ENCODE measurements around the gene CTBP2.

CTBP2 gene

GRCh38 chr10:125123476-125124114 is 36.8 kb downstream of the CTBP2 start:
- no peak overlapping the region for H3K27ac ChIP-seq (ENCODE audit: low read depth, low read length, severe bottlenecking)
- H3K4me3 ChIP-seq (ENCODE audit: extremely low read depth, insufficient read depth, low read length, poor library complexity, severe bottlenecking) = no peak overlapping the region
- H3K4me1 ChIP-seq (ENCODE audit: control insufficient read depth, insufficient read depth, low read length, poor library complexity, severe bottlenecking) = peaks cover 16% of the 10 kb centered on the region
- 94 to 97% methylated on average over 10 to 13 of the region's 13 CpGs for WGBS, 2 experiments (ENCODE audit: insufficient coverage in 2 of 2)
- peaks cover 77% of the 10 kb centered on the region for H3K36me3 ChIP-seq (ENCODE audit: control insufficient read depth, insufficient read depth, low read length)
- no peaks in the 10 kb centered on the region for H3K9me3 ChIP-seq (ENCODE audit: control insufficient read depth, low read length)

DNA sequence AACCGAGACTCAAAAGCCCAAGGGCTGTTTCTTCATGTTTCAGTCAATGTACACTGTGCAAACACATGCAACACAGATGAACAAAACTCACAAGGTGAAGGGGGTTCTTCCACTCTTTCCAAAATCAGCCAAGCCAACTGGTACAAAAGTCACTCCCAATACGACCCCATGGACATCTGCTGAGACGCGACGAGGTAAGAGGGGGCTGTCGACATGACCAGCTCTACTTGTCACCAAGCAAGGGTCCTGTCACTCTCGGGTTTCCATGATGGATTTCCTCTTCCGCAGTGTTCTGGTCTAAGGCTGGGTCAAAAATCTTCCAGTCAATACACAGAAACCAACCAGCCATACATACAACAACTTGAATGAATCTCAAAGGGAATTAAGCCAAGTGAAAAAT is 37.8 kb downstream of the CTBP2 start:
- peaks cover 76% of the 10 kb centered on the region for H3K36me3 ChIP-seq (ENCODE audit: control insufficient read depth, insufficient read depth, low read length)
- peaks cover 16% of the 10 kb centered on the region for H3K4me1 ChIP-seq (ENCODE audit: control insufficient read depth, insufficient read depth, low read length, poor library complexity, severe bottlenecking)
- WGBS, 2 experiments (ENCODE audit: insufficient coverage in 2 of 2) = 94 to 100% methylated on average over 7 to 8 of the region's 8 CpGs

GRCh38 chr10:125121003-125121402 is 39.4 kb downstream of the CTBP2 start:
- 100% methylated on average over 1 to 5 of the region's 8 CpGs for WGBS, 2 experiments (ENCODE audit: insufficient coverage in 2 of 2)
- Histone ChIP-seq H3K4me1 (ENCODE audit: control insufficient read depth, insufficient read depth, low read length, poor library complexity, severe bottlenecking) (peaks cover 19% of the 10 kb centered on the region), H3K4me3 (ENCODE audit: extremely low read depth, insufficient read depth, low read length, poor library complexity, severe bottlenecking) (no peak overlapping the region), H3K9me3 (ENCODE audit: control insufficient read depth, low read length) (no peaks in the 10 kb centered on the region), H3K27ac (ENCODE audit: low read depth, low read length, severe bottlenecking) (no peak overlapping the region), H3K36me3 (ENCODE audit: control insufficient read depth, insufficient read depth, low read length) (peaks cover 73% of the 10 kb centered on the region)

More for the DNA sequence above, 37.8 kb downstream of the CTBP2 start:
- Histone ChIP-seq H3K4me3 (ENCODE audit: extremely low read depth, insufficient read depth, low read length, poor library complexity, severe bottlenecking) (no peak overlapping the region), H3K9me3 (ENCODE audit: control insufficient read depth, low read length) (no peaks in the 10 kb centered on the region), H3K27ac (ENCODE audit: low read depth, low read length, severe bottlenecking) (no peak overlapping the region)

GRCh38 chr10:125120053-125120710 is 40.2 kb downstream of the CTBP2 start:
- WGBS, 2 experiments (ENCODE audit: insufficient coverage in 2 of 2) = 85 to 91% methylated on average over 11 of the region's 11 CpGs

DNA sequence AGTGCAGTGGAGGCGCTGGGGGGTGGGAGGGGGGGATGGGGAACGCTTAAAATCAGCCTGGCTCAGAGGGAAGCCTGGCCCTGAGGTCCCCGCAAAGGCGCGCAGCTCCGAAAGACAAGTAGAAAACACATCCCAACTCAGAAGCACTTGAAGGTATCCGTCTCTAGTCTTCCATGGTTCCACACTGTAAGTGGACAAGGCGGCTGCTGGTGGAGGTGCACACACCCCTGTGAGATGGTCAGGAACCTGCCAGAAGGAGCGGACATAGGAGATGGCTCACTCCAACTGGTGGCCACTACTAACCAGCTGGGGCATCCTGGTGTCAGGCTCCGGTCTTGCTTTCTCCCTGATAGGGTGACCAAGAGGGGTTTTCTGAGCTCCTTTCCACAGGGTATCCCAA is 41.7 kb downstream of the CTBP2 start:
- peaks cover 61% of the 10 kb centered on the region for H3K36me3 ChIP-seq (ENCODE audit: control insufficient read depth, insufficient read depth, low read length)
- peaks cover 21% of the 10 kb centered on the region for H3K4me1 ChIP-seq (ENCODE audit: control insufficient read depth, insufficient read depth, low read length, poor library complexity, severe bottlenecking)
- H3K4me3 ChIP-seq (ENCODE audit: extremely low read depth, insufficient read depth, low read length, poor library complexity, severe bottlenecking) = no peak overlapping the region
- H3K27ac ChIP-seq (ENCODE audit: low read depth, low read length, severe bottlenecking) = no peak overlapping the region
- no peaks in the 10 kb centered on the region for H3K9me3 ChIP-seq (ENCODE audit: control insufficient read depth, low read length)
- WGBS, 2 experiments (ENCODE audit: insufficient coverage in 2 of 2) = 96 to 100% methylated on average over 5 to 8 of the region's 10 CpGs

More at GRCh38 chr10:125120053-125120710, 40.2 kb downstream of the CTBP2 start:
- Histone ChIP-seq H3K4me1 (ENCODE audit: control insufficient read depth, insufficient read depth, low read length, poor library complexity, severe bottlenecking) (peaks cover 21% of the 10 kb centered on the region), H3K36me3 (ENCODE audit: control insufficient read depth, insufficient read depth, low read length) (peaks cover 66% of the 10 kb centered on the region), H3K4me3 (ENCODE audit: extremely low read depth, insufficient read depth, low read length, poor library complexity, severe bottlenecking) (no peak overlapping the region), H3K9me3 (ENCODE audit: control insufficient read depth, low read length) (no peaks in the 10 kb centered on the region), H3K27ac (ENCODE audit: low read depth, low read length, severe bottlenecking) (no peak overlapping the region)

DNA sequence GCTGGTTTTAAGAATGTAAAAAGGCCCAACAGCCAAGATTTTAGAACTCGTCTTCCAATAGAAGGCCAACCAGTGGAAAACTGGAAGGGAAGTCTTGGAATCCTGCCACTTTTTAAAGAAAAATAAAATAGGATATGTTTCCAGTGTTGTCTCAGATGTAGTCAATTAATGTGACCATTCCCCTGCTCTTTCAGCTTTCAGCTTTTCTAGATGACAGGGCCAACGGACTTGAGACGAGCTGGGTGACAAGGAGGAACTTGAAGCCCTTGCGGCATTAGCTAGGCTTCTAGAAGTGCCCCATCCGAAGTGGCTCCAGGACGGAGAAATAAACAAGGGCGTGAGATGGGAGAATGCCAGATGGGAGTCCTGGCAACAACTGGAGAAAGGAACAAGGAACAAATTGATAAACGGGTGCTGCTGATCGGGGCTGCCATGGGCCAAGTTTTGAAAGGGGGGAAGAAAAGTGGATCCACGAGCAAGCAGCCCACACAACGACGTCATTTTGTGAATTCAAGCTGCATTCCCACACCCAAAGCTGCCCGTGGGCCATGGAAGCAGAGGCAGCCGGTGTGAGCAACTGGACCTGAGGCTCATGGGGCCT is 42.3 kb downstream of the CTBP2 start:
- 94 to 97% methylated on average over 11 to 14 of the region's 14 CpGs for WGBS, 2 experiments (ENCODE audit: insufficient coverage in 2 of 2)
- Histone ChIP-seq H3K4me1 (ENCODE audit: control insufficient read depth, insufficient read depth, low read length, poor library complexity, severe bottlenecking) (peaks cover 18% of the 10 kb centered on the region), H3K36me3 (ENCODE audit: control insufficient read depth, insufficient read depth, low read length) (peaks cover 59% of the 10 kb centered on the region)

DNA sequence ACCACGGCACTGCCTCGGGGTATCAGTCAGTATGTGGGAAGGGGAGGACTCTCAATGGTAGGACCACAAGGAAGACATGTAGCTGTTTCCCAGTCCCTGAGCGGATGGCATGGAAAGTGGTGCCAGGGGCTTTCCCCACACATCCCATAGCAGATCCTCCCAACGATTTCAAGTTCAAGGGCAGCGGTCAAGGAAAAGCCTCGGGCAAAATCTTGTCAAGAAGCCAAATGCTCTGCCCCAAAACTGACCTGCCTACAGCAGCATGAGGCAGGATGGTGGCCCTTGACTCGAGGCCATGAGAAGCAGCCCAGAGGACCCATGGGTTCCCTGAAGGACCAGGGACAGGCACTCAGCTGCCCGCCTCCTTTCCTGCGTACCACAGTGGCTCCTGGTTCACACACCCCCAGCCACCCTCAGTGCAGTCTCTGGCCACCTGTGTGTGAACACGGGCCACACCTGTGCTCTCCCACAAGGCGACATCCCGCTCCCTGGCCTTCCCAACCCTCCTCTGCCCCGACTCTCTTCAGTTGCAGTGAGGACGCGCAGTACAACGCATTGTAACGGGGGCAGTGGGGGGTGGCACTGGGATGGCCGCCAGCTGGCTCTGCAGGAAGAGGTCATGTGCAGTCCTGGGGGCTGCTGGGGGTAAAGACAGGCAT is 43.6 kb downstream of the CTBP2 start:
- H3K9me3 ChIP-seq (ENCODE audit: control insufficient read depth, low read length) = no peaks in the 10 kb centered on the region
- peaks cover 47% of the 10 kb centered on the region for H3K36me3 ChIP-seq (ENCODE audit: control insufficient read depth, insufficient read depth, low read length)
- H3K27ac ChIP-seq (ENCODE audit: low read depth, low read length, severe bottlenecking) = no peak overlapping the region
- no peak overlapping the region for H3K4me3 ChIP-seq (ENCODE audit: extremely low read depth, insufficient read depth, low read length, poor library complexity, severe bottlenecking)
- H3K4me1 ChIP-seq (ENCODE audit: control insufficient read depth, insufficient read depth, low read length, poor library complexity, severe bottlenecking) = peaks cover 18% of the 10 kb centered on the region
- 93 to 96% methylated on average over 7 to 15 of the region's 18 CpGs for WGBS, 2 experiments (ENCODE audit: insufficient coverage in 2 of 2)

More for the DNA sequence above, 42.3 kb downstream of the CTBP2 start:
- Histone ChIP-seq H3K27ac (ENCODE audit: low read depth, low read length, severe bottlenecking) (no peak overlapping the region), H3K9me3 (ENCODE audit: control insufficient read depth, low read length) (no peaks in the 10 kb centered on the region), H3K4me3 (ENCODE audit: extremely low read depth, insufficient read depth, low read length, poor library complexity, severe bottlenecking) (no peak overlapping the region)

DNA sequence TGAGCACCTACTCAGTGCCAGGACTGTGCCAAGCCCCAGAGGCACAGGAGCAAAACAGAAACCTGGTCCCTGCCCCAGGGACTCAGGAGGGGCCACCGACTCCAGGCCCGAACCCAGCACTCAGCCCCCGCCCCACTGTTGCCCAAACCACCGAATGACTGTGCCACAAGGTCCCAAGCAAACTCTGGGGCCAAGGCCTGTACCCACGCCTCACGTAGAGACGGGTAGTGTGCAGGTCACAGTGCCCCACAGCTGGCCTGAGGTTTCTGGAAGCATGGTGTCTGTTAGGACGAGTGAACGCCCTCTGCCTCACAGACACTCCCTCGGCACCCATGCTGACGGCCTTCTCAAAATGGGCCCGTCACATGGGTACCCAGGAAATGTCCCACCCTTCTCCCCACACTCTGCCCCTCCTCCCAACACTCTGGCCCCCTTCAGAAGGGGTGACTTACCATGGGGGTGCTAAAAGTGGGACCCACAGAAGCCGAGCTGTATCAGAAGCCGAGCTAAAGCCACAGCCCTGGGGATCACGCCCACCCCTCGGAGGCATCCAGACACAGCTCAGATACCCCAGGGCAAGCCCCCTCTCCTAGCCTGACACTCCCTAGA is 44.2 kb downstream of the CTBP2 start:
- no peak overlapping the region for H3K27ac ChIP-seq (ENCODE audit: low read depth, low read length, severe bottlenecking)
- no peaks in the 10 kb centered on the region for H3K9me3 ChIP-seq (ENCODE audit: control insufficient read depth, low read length)
- peaks cover 47% of the 10 kb centered on the region for H3K36me3 ChIP-seq (ENCODE audit: control insufficient read depth, insufficient read depth, low read length)
- H3K4me3 ChIP-seq (ENCODE audit: extremely low read depth, insufficient read depth, low read length, poor library complexity, severe bottlenecking) = no peak overlapping the region
- 95 to 99% methylated on average over 10 to 16 of the region's 16 CpGs for WGBS, 2 experiments (ENCODE audit: insufficient coverage in 2 of 2)
- peaks cover 17% of the 10 kb centered on the region for H3K4me1 ChIP-seq (ENCODE audit: control insufficient read depth, insufficient read depth, low read length, poor library complexity, severe bottlenecking)

DNA sequence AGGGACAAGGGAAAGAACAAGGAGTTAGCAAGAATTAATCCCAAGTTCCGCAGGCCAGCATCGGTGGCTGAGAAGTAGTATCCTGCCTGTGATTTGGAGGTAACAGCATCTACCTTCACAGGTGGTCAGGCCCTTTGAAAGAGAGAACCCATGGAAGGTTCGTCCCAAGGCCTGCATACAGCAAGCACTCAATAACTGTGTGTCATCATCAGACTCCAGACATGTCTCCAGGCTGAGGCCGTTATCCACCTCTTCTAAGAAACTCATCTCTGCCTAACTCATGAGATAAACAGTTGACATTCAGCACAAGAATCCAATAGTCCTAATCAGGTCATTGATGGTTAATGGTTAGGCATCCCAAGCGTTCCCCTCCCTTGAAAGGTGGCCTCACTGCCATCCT is 45.0 kb downstream of the CTBP2 start:
- Histone ChIP-seq H3K27ac (ENCODE audit: low read depth, low read length, severe bottlenecking) (no peak overlapping the region), H3K9me3 (ENCODE audit: control insufficient read depth, low read length) (no peaks in the 10 kb centered on the region), H3K4me1 (ENCODE audit: control insufficient read depth, insufficient read depth, low read length, poor library complexity, severe bottlenecking) (peaks cover 9% of the 10 kb centered on the region), H3K4me3 (ENCODE audit: extremely low read depth, insufficient read depth, low read length, poor library complexity, severe bottlenecking) (no peak overlapping the region), H3K36me3 (ENCODE audit: control insufficient read depth, insufficient read depth, low read length) (peaks cover 48% of the 10 kb centered on the region)
- 92 to 93% methylated on average over 4 to 5 of the region's 5 CpGs for WGBS, 2 experiments (ENCODE audit: insufficient coverage in 2 of 2)

GRCh38 chr10:125114761-125115391 is 45.5 kb downstream of the CTBP2 start:
- Histone ChIP-seq H3K4me3 (ENCODE audit: extremely low read depth, insufficient read depth, low read length, poor library complexity, severe bottlenecking) (no peak overlapping the region), H3K27ac (ENCODE audit: low read depth, low read length, severe bottlenecking) (no peak overlapping the region), H3K4me1 (ENCODE audit: control insufficient read depth, insufficient read depth, low read length, poor library complexity, severe bottlenecking) (peaks cover 5% of the 10 kb centered on the region), H3K9me3 (ENCODE audit: control insufficient read depth, low read length) (no peaks in the 10 kb centered on the region), H3K36me3 (ENCODE audit: control insufficient read depth, insufficient read depth, low read length) (peaks cover 48% of the 10 kb centered on the region)
- 95% methylated on average over 12 to 15 of the region's 16 CpGs for WGBS, 2 experiments (ENCODE audit: insufficient coverage in 2 of 2)

All from mesodermal cell (in vitro differentiated cells).